ENCODE data around the gene TERT. TPM values are rescaled to one million over a fixed set of nuclear protein-coding genes. Genes with fewer than 3 reads are reported as not detected.
"Not testable (repeated sequence)": the region's sequence is repeated elsewhere in the genome, so short reads cannot be mapped to it uniquely, and the experiment has no call there.

Gene TERT
- total and polyA plus RNA-seq, 2 donors (not counting 1 experiment from before 2014, with no cell fraction given) = 0.24 to 0.39 TPM

GRCh38 chr5:1282993-1283728, 11.7 kb downstream of the TERT start:
- ATAC-seq (ENCODE audit: low read depth); H3K4me3 Mint-ChIP-seq; H3K27ac Mint-ChIP-seq; H2AFZ ChIP-seq (ENCODE audit: insufficient read depth, low read depth, low read length, poor library complexity, severe bottlenecking); H4K20me1 ChIP-seq (ENCODE audit: control insufficient read depth, insufficient read depth, low read length, poor library complexity, severe bottlenecking); H3K27me3 Mint-ChIP-seq; POLR2A ChIA-PET; DNase-seq; H3K79me2 ChIP-seq (ENCODE audit: control insufficient read depth, insufficient read depth, low read length); H3K9ac ChIP-seq (ENCODE audit: low read length); H3K4me2 ChIP-seq (replicated peaks; ENCODE audit: low read depth, low read length, poor library complexity, severe bottlenecking); H3K9me3 Mint-ChIP-seq (ENCODE audit: insufficient read depth); H3K4me1 ChIP-seq (ENCODE audit: control insufficient read depth in 2 of 2, insufficient read depth in 2 of 2, low read length in 2 of 2); intact Hi-C loops (cut with micrococcal nuclease); H3K27me3 ChIP-seq (replicated peaks in 1 of 4; ENCODE audit: control extremely low read depth in 1 of 4, control insufficient read depth in 3 of 4, insufficient read depth in 4 of 4, low read length in 3 of 4); H3K4me1 Mint-ChIP-seq; H3K27ac ChIP-seq (ENCODE audit: low read length in 2 of 2); CTCF ChIA-PET; H3K36me3 ChIP-seq (replicated peaks in 1 of 2; ENCODE audit: control extremely low read depth in 1 of 2, control insufficient read depth in 1 of 2, extremely low read depth in 1 of 2, insufficient read depth in 2 of 2, low read length in 1 of 2); H3K4me3 ChIP-seq (ENCODE audit: control extremely low read depth in 1 of 5, extremely low read depth in 1 of 5, insufficient read depth in 1 of 5, low read depth in 2 of 5, low read length in 4 of 5): not testable (repeated sequence)
- 96% methylated on average over 29 of the region's 40 CpGs for WGBS (ENCODE audit: insufficient coverage)
- H3K9me3 ChIP-seq (ENCODE audit: control extremely low read depth in 1 of 3, control insufficient read depth in 2 of 3, insufficient read depth in 1 of 3, low read length in 2 of 3) = peaks cover 0 to 14% (median 1%) of the 10 kb centered on the region in 3 donors

GRCh38 chr5:1282131-1282992, 12.5 kb downstream of the TERT start:
- peaks cover 0 to 19% (median 0%) of the 10 kb centered on the region in 3 donors for H3K9me3 ChIP-seq (ENCODE audit: control extremely low read depth in 1 of 3, control insufficient read depth in 2 of 3, insufficient read depth in 1 of 3, low read length in 2 of 3)
- CTCF ChIA-PET = no interaction called here
- POLR2A ChIA-PET = no interaction called here
- 92% methylated on average over 36 of the region's 37 CpGs for WGBS (ENCODE audit: insufficient coverage)
- no peaks in the 10 kb centered on the region for H3K4me1 Mint-ChIP-seq
- no peak for ATAC-seq (ENCODE audit: low read depth)
- no peaks in the 10 kb centered on the region for H3K9me3 Mint-ChIP-seq (ENCODE audit: insufficient read depth)
- no peaks in the 10 kb centered on the region for H3K79me2 ChIP-seq (ENCODE audit: control insufficient read depth, insufficient read depth, low read length)
- DNase-seq = no peak
- no peaks in the 10 kb centered on the region for H3K27me3 ChIP-seq (replicated peaks in 1 of 4; ENCODE audit: control extremely low read depth in 1 of 4, control insufficient read depth in 3 of 4, insufficient read depth in 4 of 4, low read length in 3 of 4)
- no peaks in the 10 kb centered on the region for H3K27me3 Mint-ChIP-seq
- no peak overlapping the region for H3K4me2 ChIP-seq (replicated peaks; ENCODE audit: low read depth, low read length, poor library complexity, severe bottlenecking)
- H3K4me3 Mint-ChIP-seq = no peak overlapping the region
- H3K4me1 ChIP-seq (ENCODE audit: control insufficient read depth in 2 of 2, insufficient read depth in 2 of 2, low read length in 2 of 2) = no peaks in the 10 kb centered on the region
- H3K36me3 ChIP-seq (replicated peaks in 1 of 2; ENCODE audit: control extremely low read depth in 1 of 2, control insufficient read depth in 1 of 2, extremely low read depth in 1 of 2, insufficient read depth in 2 of 2, low read length in 1 of 2) = no peaks in the 10 kb centered on the region
- no peaks in the 10 kb centered on the region for H4K20me1 ChIP-seq (ENCODE audit: control insufficient read depth, insufficient read depth, low read length, poor library complexity, severe bottlenecking)
- no peak overlapping the region for H3K27ac ChIP-seq (ENCODE audit: low read length in 2 of 2)
- TF ChIP-seq CTCF (IDR thresholded peaks at IDR 0.05) (no peak), EZH2 (IDR thresholded peaks at IDR 0.05; ENCODE audit: borderline replicate concordance, insufficient read depth, low read depth, low read length, poor library complexity, severe bottlenecking) (no peak)
- no peak overlapping the region for H3K9ac ChIP-seq (ENCODE audit: low read length)
- no peak overlapping the region for H3K4me3 ChIP-seq (ENCODE audit: control extremely low read depth in 1 of 5, extremely low read depth in 1 of 5, insufficient read depth in 1 of 5, low read depth in 2 of 5, low read length in 4 of 5)
- intact Hi-C loops (cut with micrococcal nuclease) = no loop called here
- H3K27ac Mint-ChIP-seq = no peak overlapping the region
- H2AFZ ChIP-seq (ENCODE audit: insufficient read depth, low read depth, low read length, poor library complexity, severe bottlenecking) = no peak overlapping the region
